Neural progenitor cell (in vitro differentiated cells): ENCODE data around the gene PPARG.

Source experiments
- EZH2 ChIP-seq: fragments of 200-600 bp; sonication (generic); IDR thresholded peaks from 2 replicates; pipeline ENCODE4 v1.6.1; 2017; ENCODE audit warnings: antibody characterized with exemption, mild to moderate bottlenecking, moderate library complexity
- EZH2phosphoT487 ChIP-seq: fragments of 200-600 bp; sonication (generic); IDR thresholded peaks from 2 replicates; pipeline ENCODE4 v1.6.1; 2017; ENCODE audit warnings: antibody characterized with exemption
- TF ChIP-seq, protein P1 (sequence below): fragments of 200-600 bp; sonication (generic); IDR thresholded peaks from 2 replicates; pipeline ENCODE4 v1.5.1; 2017; ENCODE audit warnings: antibody characterized with exemption, mild to moderate bottlenecking

DNA sequence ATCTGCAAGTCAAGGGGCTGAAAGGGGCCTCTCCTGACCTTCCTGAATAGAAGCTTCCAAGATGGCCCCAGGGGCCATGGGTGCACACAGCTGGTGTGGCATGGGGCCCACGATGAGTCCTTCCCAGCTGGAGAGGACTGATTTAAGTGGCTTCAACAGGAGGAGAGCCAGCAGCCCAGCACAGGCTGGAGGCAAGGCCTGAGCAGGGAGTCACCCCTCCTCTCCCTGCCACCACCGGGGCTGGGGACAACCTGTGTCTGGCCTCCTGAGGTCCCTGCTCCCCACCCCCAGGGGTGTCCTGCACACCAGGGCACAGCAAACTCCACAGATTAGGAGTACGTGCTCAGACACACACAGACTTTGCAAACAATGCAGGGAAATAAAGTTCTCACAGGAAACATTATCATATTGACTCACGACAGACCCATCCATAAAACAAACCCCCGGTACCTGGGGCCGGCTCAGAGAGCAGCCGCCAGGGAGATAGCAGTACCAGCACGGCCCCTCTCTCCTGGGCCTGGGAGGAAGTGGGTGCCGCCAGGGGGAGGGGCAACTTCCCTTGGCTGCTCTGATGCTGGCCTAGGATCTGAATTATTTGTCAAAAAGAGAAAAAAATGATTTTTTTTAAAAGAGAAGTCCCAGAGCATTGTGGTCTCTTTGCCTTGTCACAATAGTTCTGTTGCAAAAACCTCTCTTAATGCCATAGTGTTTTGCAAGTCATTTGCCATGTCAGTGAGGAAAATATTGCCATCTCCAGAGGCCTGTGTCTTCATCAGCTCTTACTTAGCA is 173.5 kb downstream of the PPARG start:
- TF ChIP-seq, protein P1, sequence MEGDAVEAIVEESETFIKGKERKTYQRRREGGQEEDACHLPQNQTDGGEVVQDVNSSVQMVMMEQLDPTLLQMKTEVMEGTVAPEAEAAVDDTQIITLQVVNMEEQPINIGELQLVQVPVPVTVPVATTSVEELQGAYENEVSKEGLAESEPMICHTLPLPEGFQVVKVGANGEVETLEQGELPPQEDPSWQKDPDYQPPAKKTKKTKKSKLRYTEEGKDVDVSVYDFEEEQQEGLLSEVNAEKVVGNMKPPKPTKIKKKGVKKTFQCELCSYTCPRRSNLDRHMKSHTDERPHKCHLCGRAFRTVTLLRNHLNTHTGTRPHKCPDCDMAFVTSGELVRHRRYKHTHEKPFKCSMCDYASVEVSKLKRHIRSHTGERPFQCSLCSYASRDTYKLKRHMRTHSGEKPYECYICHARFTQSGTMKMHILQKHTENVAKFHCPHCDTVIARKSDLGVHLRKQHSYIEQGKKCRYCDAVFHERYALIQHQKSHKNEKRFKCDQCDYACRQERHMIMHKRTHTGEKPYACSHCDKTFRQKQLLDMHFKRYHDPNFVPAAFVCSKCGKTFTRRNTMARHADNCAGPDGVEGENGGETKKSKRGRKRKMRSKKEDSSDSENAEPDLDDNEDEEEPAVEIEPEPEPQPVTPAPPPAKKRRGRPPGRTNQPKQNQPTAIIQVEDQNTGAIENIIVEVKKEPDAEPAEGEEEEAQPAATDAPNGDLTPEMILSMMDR = no peak
- no peak for TF ChIP-seq EZH2
- TF ChIP-seq EZH2phosphoT487 = no peak
